ENCODE measurements around the gene BHMT2. TPM values are rescaled to one million over a fixed set of nuclear protein-coding genes. Genes with fewer than 3 reads are reported as not detected.

The BHMT2 gene
- total and polyA plus RNA-seq, 2 of the 13 experiments (the other 11 are each of a cell fraction or from before 2014, with no cell fraction given), result 13.8 to 18.8 TPM

DNA sequence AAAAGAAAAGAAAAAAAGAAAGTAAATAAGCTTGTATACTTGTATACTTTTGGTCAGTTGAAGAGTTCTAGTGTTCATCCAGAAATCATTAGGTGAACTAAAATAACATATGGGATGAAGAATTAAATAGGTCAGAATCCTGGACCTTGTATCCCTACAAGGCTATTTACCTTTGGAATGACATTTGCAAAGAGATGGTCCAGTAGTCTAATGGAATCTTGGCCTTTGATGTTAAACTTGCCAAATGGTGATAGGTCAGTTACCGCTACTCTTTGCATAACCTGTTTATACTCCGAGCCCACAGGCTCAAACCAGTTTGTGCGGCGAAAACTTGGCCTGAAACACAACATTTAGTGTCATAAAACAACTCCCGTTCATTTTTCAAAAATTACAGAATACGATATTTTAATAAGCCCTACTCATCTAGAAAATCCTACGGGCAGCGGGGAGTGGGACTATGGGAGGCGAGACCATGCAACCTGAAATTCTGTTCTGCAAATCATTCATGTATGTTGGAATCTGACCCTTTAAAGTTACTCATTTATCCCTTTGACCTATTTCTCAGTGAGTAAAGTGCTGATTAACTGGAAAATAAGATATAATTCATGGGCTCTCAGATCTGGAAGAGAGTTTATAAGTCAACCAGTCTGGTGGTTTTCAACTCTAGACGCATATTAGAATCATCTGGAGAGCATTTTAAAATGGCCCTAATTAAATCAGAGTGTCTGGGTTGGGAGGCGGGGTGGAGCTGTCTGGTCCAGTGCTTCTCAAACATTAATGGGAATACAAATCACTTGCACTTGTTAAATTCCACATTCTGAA, 38.7 kb upstream of the BHMT2 start (continued):
- peak; percentile 87; the same call in 1 of the 2 replicates for TF ChIP-seq FOXJ3 (CRISPR knock-in tag; IDR thresholded peaks at IDR 0.05; ENCODE audit: borderline replicate concordance)
- TF ChIP-seq HNF4G (IDR thresholded peaks at IDR 0.05; ENCODE audit: borderline replicate concordance, low read depth, low read length), result peak; percentile 84; the same call in 1 of the 2 replicates
- TF ChIP-seq HNF4G (CRISPR knock-in tag; IDR thresholded peaks at IDR 0.05; ENCODE audit: borderline replicate concordance, low read depth), result no peak; the same call in 1 of the 2 replicates
- TF ChIP-seq RORA (CRISPR knock-in tag; IDR thresholded peaks at IDR 0.05), result peak; percentile 97; the same call in 1 of the 2 replicates
- peak; percentile 68; the same call in 1 of the 2 replicates for TF ChIP-seq FOXK1 (CRISPR knock-in tag; IDR thresholded peaks at IDR 0.05; ENCODE audit: borderline replicate concordance, low read depth)
- no peak for TF ChIP-seq IKZF1 (IDR thresholded peaks at IDR 0.05)
- TF ChIP-seq, protein P1, sequence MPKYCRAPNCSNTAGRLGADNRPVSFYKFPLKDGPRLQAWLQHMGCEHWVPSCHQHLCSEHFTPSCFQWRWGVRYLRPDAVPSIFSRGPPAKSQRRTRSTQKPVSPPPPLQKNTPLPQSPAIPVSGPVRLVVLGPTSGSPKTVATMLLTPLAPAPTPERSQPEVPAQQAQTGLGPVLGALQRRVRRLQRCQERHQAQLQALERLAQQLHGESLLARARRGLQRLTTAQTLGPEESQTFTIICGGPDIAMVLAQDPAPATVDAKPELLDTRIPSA (CRISPR knock-in tag; IDR thresholded peaks at IDR 0.05; ENCODE audit: borderline replicate concordance), result no peak
- no peak for TF ChIP-seq CC2D1A (CRISPR knock-in tag; IDR thresholded peaks at IDR 0.05)
- TF ChIP-seq ETV6 (CRISPR knock-in tag; conservative IDR thresholded peaks at IDR 0.05), result no peak
- no peak for TF ChIP-seq ZNF724P (CRISPR knock-in tag; IDR thresholded peaks at IDR 0.05; ENCODE audit: borderline replicate concordance)
- no peak for TF ChIP-seq RAD21 (CRISPR knock-in tag; IDR thresholded peaks at IDR 0.05)
- TF ChIP-seq CEBPB (IDR thresholded peaks at IDR 0.05; ENCODE audit: borderline replicate concordance, low read depth, low read length), result peak; percentile 62; the same call in 1 of the 2 replicates
- no peak for TF ChIP-seq PHB2 (IDR thresholded peaks at IDR 0.05; ENCODE audit: partially characterized antibody)
- no peak for TF ChIP-seq SRY (CRISPR knock-in tag; IDR thresholded peaks at IDR 0.05)
- no peak for TF ChIP-seq HIC2 (CRISPR knock-in tag; IDR thresholded peaks at IDR 0.05; ENCODE audit: low read depth)
- no peak for TF ChIP-seq GABPA (IDR thresholded peaks at IDR 0.05; ENCODE audit: low read depth, low read length)
- TF ChIP-seq GABPA (CRISPR knock-in tag; IDR thresholded peaks at IDR 0.05; ENCODE audit: low read depth), result 0 out of 2 replicates have a peak, but pooled peaks have one; percentile 6
- TF ChIP-seq ZNF138 (CRISPR knock-in tag; IDR thresholded peaks at IDR 0.05; ENCODE audit: low read depth), result no peak
- no peak for TF ChIP-seq ELK4 (CRISPR knock-in tag; IDR thresholded peaks at IDR 0.05; ENCODE audit: borderline replicate concordance)
- TF ChIP-seq PRPF4 (IDR thresholded peaks at IDR 0.05; ENCODE audit: low read depth, low read length, poor library complexity, severe bottlenecking), result no peak
- TF ChIP-seq SMARCC2 (IDR thresholded peaks at IDR 0.05), result 0 out of 2 replicates have a peak, but pooled peaks have one; percentile 48
- 0 out of 2 replicates have a peak, but pooled peaks have one; percentile 9 for TF ChIP-seq ONECUT2 (CRISPR knock-in tag; IDR thresholded peaks at IDR 0.05)
- no peak for TF ChIP-seq POLR2G (IDR thresholded peaks at IDR 0.05; ENCODE audit: low read depth, low read length)
- no peak for TF ChIP-seq ELF1 (CRISPR knock-in tag; IDR thresholded peaks at IDR 0.05)
- no peak for TF ChIP-seq ZNF354B (CRISPR knock-in tag; IDR thresholded peaks at IDR 0.05)
- no peak; the same call in 1 of the 2 replicates for TF ChIP-seq EHMT2 (IDR thresholded peaks at IDR 0.05; ENCODE audit: borderline replicate concordance, low read depth, low read length)
- no peak for TF ChIP-seq ZNF777 (CRISPR knock-in tag; IDR thresholded peaks at IDR 0.05)
- no peak for TF ChIP-seq STAG1 (CRISPR knock-in tag; IDR thresholded peaks at IDR 0.05)
- no peak for TF ChIP-seq DPF2 (CRISPR knock-in tag; IDR thresholded peaks at IDR 0.05; ENCODE audit: borderline replicate concordance, low read depth)
